Panc1 (cell line): ENCODE data around the gene DEFB113. TPM values are rescaled to one million over a fixed set of nuclear protein-coding genes. Genes with fewer than 3 reads are reported as not detected.

Source experiments
- ATAC-seq: fragments of 200-7000 bp; cut with Tn5 transposase; 2 replicates; pipeline ENCODE4 v1.9.1; 2020; ENCODE audit warnings: mild to moderate bottlenecking, moderate library complexity
- BruUV-seq: library from RNA; stranded (reverse); fragments of 400-500 nt; replicated peaks from 2 replicates; lab custom pipeline; 2021; lab: Mats Ljungman, UMichigan
- CTCF ChIA-PET: fragments of 300-600 bp; sonication (Branson Sonifier 250); formaldehyde crosslinking; loops from one replicate; lab custom pipeline; 2022; ENCODE audit warnings: antibody characterized with exemption; lab: Charles Lee
- POLR2A ChIA-PET: fragments of 300-600 bp; sonication (Branson Sonifier 250); formaldehyde crosslinking; loops from one replicate; lab custom pipeline; 2022; ENCODE audit warnings: antibody characterized with exemption; lab: Charles Lee
- DNase-seq: peaks from one replicate; pipeline ENCODE4 v3.0.0-alpha.2; 2010; ENCODE audit warnings: low read depth, low spot score
- H3K27ac ChIP-seq: 2 replicates; pipeline ENCODE4 v1.5.1; 2011; ENCODE audit warnings: mild to moderate bottlenecking, low read length, inconsistent platforms
- H3K27me3 ChIP-seq: fragments of 200-500 bp; sonication (Bioruptor generic); 2 replicates; pipeline ENCODE4 v1.6.0; 2014; ENCODE audit warnings: low read length, inconsistent platforms; ENCODE audit not compliant: control insufficient read depth, insufficient read depth
- H3K36me3 ChIP-seq: fragments of 200-500 bp; sonication (Bioruptor generic); 2 replicates; pipeline ENCODE4 v1.5.1; 2014; ENCODE audit warnings: inconsistent platforms, mild to moderate bottlenecking, low read length, moderate library complexity; ENCODE audit not compliant: control insufficient read depth, insufficient read depth
- H3K4me1 ChIP-seq: 2 replicates; pipeline ENCODE4 v1.5.1; 2011; ENCODE audit warnings: inconsistent platforms, mild to moderate bottlenecking, low read length, moderate library complexity; ENCODE audit not compliant: control insufficient read depth, insufficient read depth
- H3K4me3 ChIP-seq, 2 experiments: 2 replicates each; pipeline ENCODE4 v1.5.1; 2011 to 2012; ENCODE audit warnings: low read depth in 2 of 2, low read length in 2 of 2, mild to moderate bottlenecking in 2 of 2, inconsistent platforms in 1 of 2, moderate library complexity in 1 of 2
- H3K9me3 ChIP-seq: fragments of 200-500 bp; sonication (Bioruptor generic); 2 replicates; pipeline ENCODE4 v1.5.1; 2014; ENCODE audit warnings: low read depth, mild to moderate bottlenecking, inconsistent platforms, low read length, moderate library complexity; ENCODE audit not compliant: control insufficient read depth, insufficient read depth
- POLR2AphosphoS5 ChIP-seq: IDR thresholded peaks from 2 replicates; pipeline ENCODE4 v1.6.1; 2012; ENCODE audit warnings: mild to moderate bottlenecking, low read depth, low read length, moderate library complexity
- SIN3A ChIP-seq: IDR thresholded peaks from 2 replicates; pipeline ENCODE4 v1.6.1; 2012; ENCODE audit warnings: low read depth, mild to moderate bottlenecking, low read length, moderate library complexity, borderline replicate concordance; ENCODE audit not compliant: insufficient read depth
- TCF7L2 ChIP-seq: IDR thresholded peaks from 2 replicates; pipeline ENCODE4 v1.6.1; 2011; ENCODE audit warnings: mild to moderate bottlenecking, low read depth, low read length, inconsistent platforms
- in situ Hi-C: cut with HindIII; loops from 2 replicates; pipeline ENCODE4 v1.10.0; 2016; ENCODE audit warnings: low sequenced_read_pairs, low pct_unique_long_range_greater_than_20kb
- intact Hi-C: fragments of 100-400 bp; cut with micrococcal nuclease; formaldehyde crosslinking; loops from one replicate; pipeline ENCODE4 v1.10.0; 2022; ENCODE audit not compliant: unreplicated experiment
- total RNA-seq: library from RNA; stranded (reverse); gene quantifications from one replicate; pipeline ENCODE4 v1.2.1, GENCODE V29; 2021; ENCODE audit not compliant: unreplicated experiment
- TF ChIP-seq, protein P1 (sequence below), 2 experiments: IDR thresholded peaks; 2 replicates each; pipeline ENCODE4 v1.6.1; 2011 to 2012; ENCODE audit warnings: low read depth in 2 of 2, control low read depth in 1 of 2, low read length in 1 of 2, mild to moderate bottlenecking in 1 of 2, moderate library complexity in 1 of 2; ENCODE audit not compliant: insufficient read depth in 1 of 2
- TF ChIP-seq, protein P2 (sequence below): fragments of 450-650 bp; IDR thresholded peaks from 2 replicates; pipeline ENCODE4 v1.5.1; 2017; ENCODE audit warnings: mild to moderate bottlenecking

DEFB113 gene
- total RNA-seq, 1 experiment from 2014 or later = not detected

DNA sequence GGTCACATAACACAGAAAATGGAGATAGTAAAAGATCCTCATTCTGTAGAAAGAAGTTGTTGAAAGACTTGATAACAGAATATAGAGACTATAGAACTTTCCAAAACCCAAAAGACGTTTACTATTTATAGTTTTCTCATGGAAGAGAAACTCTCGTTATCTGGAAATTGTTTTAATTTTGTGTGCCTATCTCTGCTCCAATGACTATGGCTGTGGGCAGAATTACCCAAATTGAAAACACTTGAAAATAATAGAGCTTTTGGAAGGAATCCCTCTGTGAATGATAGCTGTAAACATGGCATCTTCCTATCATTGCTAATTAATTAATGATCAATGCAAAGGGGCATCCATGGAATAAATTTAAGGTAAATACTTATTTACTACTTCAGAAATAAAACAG is 5.4 kb downstream of the DEFB113 start, which contains the start of gene DEFB114:
Gene DEFB114, minus strand, starts transcription at position 101 of the 400 bp plus-strand sequence. Its CDS starts 59 bp downstream, at position 42.
- BruUV-seq = no TSS peak
- no peak for ATAC-seq
- Histone ChIP-seq H3K4me3 (no peak within 1 kb of the TSS), H3K27me3 (no peaks in the 10 kb centered on the region), H3K27ac (no peak within 1 kb of the TSS), H3K4me1 (no peaks in the 10 kb centered on the region), H3K9me3 (peaks cover 3% of the 10 kb centered on the region; the same call in 1 of the 2 replicates), H3K36me3 (no peaks in the 10 kb centered on the region)
- in situ Hi-C loops = no loop called here
- DNase-seq = no peak
- POLR2A ChIA-PET = no interaction called here
- intact Hi-C loops = no loop called here
- TF ChIP-seq SIN3A = no peak
- no peak for TF ChIP-seq TCF7L2
- TF ChIP-seq POLR2AphosphoS5 = no peak
- TF ChIP-seq, protein P1, sequence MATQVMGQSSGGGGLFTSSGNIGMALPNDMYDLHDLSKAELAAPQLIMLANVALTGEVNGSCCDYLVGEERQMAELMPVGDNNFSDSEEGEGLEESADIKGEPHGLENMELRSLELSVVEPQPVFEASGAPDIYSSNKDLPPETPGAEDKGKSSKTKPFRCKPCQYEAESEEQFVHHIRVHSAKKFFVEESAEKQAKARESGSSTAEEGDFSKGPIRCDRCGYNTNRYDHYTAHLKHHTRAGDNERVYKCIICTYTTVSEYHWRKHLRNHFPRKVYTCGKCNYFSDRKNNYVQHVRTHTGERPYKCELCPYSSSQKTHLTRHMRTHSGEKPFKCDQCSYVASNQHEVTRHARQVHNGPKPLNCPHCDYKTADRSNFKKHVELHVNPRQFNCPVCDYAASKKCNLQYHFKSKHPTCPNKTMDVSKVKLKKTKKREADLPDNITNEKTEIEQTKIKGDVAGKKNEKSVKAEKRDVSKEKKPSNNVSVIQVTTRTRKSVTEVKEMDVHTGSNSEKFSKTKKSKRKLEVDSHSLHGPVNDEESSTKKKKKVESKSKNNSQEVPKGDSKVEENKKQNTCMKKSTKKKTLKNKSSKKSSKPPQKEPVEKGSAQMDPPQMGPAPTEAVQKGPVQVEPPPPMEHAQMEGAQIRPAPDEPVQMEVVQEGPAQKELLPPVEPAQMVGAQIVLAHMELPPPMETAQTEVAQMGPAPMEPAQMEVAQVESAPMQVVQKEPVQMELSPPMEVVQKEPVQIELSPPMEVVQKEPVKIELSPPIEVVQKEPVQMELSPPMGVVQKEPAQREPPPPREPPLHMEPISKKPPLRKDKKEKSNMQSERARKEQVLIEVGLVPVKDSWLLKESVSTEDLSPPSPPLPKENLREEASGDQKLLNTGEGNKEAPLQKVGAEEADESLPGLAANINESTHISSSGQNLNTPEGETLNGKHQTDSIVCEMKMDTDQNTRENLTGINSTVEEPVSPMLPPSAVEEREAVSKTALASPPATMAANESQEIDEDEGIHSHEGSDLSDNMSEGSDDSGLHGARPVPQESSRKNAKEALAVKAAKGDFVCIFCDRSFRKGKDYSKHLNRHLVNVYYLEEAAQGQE (IDR thresholded peaks at IDR 0.05; ENCODE audit: insufficient read depth in 1 of 2, low read depth in 2 of 2, low read length in 1 of 2) = no peak
- CTCF ChIA-PET = no interaction called here

DNA sequence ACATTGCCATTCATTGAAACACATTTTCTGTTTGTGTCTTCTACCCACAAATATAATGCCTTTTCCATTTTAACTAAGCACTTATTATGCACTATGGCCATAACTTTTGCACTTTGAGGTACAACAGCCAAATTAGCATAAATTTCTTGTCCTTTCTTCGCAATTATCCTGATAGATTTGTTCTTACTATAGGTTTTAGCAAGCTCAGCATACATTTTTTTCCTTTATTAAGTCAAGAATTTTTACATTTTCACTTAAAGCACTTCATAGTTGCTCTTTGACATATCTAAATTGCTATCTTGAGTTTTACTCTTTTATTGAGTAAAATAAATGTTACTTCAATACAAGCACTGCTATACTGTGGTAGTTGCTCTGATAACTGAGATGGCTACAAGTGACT is 11.2 kb downstream of the DEFB113 start:
- ChIA-PET POLR2A (no interaction called here), CTCF (no interaction called here)
- in situ Hi-C loops (no loop called here), intact Hi-C loops (no loop called here)
- BruUV-seq = no TSS peak
- Histone ChIP-seq H3K9me3 (peaks cover 6% of the 10 kb centered on the region; the same call in 1 of the 2 replicates), H3K4me3 (no peak overlapping the region), H3K36me3 (no peaks in the 10 kb centered on the region), H3K27me3 (no peaks in the 10 kb centered on the region), H3K4me1 (no peaks in the 10 kb centered on the region), H3K27ac (no peak overlapping the region)
- no peak for DNase-seq
- ATAC-seq = no peak
- TF ChIP-seq SIN3A = no peak
- no peak for TF ChIP-seq TCF7L2
- no peak for TF ChIP-seq POLR2AphosphoS5
- TF ChIP-seq, protein P2, sequence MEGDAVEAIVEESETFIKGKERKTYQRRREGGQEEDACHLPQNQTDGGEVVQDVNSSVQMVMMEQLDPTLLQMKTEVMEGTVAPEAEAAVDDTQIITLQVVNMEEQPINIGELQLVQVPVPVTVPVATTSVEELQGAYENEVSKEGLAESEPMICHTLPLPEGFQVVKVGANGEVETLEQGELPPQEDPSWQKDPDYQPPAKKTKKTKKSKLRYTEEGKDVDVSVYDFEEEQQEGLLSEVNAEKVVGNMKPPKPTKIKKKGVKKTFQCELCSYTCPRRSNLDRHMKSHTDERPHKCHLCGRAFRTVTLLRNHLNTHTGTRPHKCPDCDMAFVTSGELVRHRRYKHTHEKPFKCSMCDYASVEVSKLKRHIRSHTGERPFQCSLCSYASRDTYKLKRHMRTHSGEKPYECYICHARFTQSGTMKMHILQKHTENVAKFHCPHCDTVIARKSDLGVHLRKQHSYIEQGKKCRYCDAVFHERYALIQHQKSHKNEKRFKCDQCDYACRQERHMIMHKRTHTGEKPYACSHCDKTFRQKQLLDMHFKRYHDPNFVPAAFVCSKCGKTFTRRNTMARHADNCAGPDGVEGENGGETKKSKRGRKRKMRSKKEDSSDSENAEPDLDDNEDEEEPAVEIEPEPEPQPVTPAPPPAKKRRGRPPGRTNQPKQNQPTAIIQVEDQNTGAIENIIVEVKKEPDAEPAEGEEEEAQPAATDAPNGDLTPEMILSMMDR = no peak
- TF ChIP-seq, protein P1 (IDR thresholded peaks at IDR 0.05; ENCODE audit: insufficient read depth in 1 of 2, low read depth in 2 of 2, low read length in 1 of 2) = no peak
